Left renal cortex interstitium (tissue), 4 donors: ENCODE results near the gene SIT1. TPM values are rescaled to one million over a fixed set of nuclear protein-coding genes. Genes with fewer than 3 reads are reported as not detected.
"Not testable (repeated sequence)": the region's sequence is repeated elsewhere in the genome, so short reads cannot be mapped to it uniquely, and the experiment has no call there.

Source experiments
- DNase-seq, 4 donors: peaks; one replicate each; pipeline ENCODE4 v3.0.0-alpha.2; 2013; ENCODE audit warnings: low read depth in 4 of 4, low spot score in 2 of 4, missing footprints in 1 of 4
- polyA plus RNA-seq, 4 donors: library from polyadenylated mRNA; unstranded; fragments of 120-200 nt; gene quantifications; one replicate each; pipeline ENCODE4 v1.2.1, GENCODE V29; 2013; ENCODE audit not compliant: insufficient read length in 4 of 4

Gene SIT1
- polyA plus RNA-seq, 4 donors = 0.14 to 0.30 (median 0.18) TPM

DNA sequence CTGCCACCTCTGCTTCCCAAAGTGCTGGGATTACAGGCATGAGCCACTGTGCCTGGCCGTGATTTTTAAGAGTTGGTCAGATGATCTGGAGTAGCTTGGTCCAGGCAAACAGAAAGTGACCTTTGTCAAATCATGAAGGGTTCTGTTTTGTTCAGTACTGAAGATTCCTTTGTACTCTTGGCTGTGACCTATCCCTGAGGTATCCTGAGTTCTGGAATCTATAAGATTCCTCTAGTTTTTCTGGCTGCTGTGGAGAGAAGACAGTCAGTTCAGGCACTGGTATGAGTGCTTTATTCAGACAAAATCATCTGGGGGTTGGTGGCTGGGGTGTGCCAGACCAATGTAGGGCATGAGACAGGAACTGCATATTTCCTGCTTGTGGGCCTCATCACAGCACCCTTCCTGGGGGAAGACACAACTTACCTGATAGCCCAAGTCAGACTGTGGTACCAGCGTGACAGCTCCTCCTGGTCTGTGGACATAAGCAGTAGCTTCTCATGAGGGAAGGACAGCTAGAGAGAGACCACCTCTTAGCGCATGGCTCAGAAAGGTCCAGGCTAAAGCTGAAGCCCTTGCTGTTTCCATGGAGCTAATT is 11.1 kb upstream of the SIT1 start:
- no peak for DNase-seq

DNA sequence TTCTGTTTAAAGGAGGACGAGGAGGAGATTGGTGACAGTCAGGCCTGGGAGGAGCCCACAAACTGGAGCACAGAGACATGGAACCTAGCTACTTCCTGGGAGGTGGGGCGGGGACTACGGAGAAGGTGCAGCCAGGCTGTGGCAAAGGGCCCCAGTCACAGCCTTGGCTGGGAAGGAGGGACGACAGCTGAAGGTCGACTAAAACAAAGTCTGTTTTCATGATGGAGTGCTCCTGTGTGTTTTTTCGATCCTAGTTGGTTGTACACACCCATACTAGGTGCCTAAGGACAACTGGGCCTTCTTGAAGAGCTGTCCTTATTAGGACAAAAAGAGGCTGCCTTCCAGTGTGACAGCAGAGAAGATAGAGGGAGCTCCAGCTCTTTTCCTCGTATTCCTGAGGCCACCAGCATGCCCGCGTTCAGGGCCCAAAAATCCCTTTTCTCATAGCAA is 10.3 kb upstream of the SIT1 start:
- no peak for DNase-seq

DNA sequence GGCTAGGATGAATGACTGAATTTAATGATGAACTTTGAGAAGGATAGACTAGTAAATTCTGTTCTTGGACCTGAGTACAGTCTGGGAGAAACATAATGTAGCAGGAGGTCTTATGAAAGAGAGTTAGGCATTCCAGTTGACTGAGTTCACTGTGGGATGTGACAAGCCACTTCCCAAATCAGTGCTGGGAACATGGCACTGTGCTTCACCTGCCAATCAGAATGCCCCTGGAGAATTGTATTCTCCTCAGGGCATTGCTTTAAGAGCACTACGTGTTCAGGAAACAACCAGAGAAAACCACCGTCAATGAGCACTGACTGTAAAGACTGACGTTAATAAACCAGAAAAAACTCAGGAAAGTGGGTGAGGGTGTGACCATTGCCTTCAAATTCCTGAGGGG is 8.6 kb upstream of the SIT1 start:
- no peak for DNase-seq

DNA sequence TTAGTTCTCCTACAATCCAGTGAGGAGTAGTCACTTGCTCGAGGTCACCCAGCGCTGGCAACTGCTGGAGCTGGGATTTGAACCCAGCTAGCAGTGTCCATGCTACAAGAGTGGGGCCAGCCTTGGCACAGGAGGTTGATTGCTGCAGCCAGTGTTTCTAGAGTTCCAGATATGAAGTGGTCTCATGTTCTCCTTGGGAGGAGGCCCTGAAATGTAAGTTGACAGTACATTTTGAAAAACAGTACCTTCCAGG is 8.2 kb upstream of the SIT1 start:
- DNase-seq = no peak

DNA sequence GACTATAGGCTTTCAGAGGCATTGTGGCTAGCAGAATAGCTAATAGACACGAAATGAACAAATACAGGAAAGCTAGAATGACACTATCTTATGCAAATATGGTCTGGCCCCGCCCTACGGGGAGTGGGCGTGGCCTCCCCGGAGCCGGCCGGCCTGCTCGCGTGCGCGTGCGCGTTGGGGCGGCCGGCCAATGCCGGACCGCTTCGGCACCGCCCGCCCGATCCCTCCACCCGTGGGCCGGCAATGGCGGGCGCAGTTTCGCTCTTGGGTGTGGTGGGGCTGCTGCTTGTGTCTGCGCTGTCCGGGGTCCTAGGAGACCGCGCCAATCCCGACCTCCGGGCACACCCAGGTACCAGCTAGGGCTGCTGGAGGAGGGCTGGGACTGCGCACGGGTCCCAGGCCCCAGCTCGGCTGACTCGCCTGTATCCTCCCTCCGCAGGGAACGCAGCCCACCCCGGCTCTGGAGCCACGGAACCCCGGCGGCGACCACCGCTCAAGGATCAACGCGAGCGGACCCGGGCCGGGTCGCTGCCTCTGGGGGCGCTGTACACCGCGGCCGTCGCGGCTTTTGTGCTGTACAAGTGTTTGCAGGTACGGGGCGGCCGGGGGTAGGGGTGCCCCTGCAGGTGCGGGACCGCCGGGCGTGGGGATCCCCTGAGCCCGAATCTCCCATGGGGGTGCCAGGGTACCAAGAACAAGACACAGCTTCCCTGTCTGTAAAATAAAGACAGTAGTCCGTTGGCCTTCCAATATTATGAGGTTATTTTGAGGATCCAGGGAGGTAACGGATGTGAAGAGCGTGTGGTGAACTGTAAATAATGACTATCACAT is 7.6 kb upstream of the SIT1 start, which contains the start of gene CCDC107:
TSS of gene CCDC107 (plus strand) at position 156 of the 831 bp plus-strand sequence. CDS start at position 244, 88 bp downstream.
- peak; percentile 64 to 98 (median 85) for DNase-seq

DNA sequence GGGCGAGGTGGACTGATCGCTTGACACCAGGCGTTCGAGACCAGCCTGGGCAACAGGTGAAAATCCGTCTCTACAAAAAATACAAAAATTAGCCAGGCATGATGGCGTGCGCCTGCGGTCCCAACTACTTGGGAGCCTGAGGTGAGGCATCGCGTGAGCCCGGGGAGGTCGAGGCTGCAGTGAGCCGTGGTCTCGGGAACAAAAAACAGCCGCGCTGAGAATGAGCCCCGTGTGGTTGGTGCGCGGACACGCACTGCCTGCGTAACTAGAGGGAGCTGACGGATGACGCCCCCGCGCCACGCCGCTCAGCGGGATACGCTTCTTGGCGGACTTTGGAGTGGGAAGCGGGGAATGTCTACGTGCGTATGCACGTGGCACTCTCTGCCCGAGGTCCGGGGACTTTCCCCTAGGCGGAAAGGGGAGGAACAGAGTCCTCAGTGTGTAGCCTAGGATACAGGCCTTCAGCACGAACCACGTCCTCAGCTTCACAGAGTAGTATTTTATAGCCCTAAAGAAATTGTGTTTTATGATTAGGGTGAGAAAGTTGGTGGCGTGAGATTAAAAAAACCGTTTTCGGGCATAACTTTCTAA is 6.9 kb upstream of the SIT1 start, which contains the start of gene RMRP:
TSS of gene RMRP (minus strand) at position 474 of the 591 bp plus-strand sequence.
- DNase-seq = peak; percentile 96 to 99 (median 97)

DNA sequence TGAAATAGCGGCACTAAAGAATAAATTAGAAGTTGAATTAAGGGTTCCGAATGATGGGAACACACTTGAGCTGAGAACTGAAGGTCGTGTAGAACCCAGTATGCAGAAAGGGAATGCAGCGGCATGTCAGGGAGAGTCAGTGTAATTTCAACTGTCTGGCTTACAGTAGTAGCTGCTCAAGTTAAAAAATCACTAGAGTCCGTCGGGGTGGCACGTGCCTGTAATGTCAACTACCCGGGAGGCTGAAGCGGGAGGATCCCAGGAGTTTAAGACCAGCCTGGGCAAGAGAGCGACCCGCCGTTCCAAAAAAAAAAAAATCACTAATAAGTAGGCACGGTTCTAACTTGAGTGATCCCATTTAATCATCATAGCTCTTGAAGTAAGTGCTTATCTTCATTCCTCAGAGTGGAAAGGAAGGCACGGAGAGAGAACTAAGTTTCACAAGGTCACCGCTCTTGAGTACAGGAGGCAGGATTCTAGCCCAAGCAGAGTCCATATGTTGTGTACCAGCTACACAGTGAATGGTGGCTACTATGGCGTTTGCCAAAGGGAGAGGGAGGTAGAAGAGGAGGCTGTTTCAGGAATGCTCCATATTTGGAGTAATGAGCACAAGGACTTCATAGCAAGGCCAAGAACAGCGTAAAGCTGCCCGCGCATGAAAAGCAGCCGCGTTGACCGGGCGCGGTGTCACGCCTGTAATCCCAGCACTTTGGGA is 6.3 kb upstream of the SIT1 start:
- no peak for DNase-seq

DNA sequence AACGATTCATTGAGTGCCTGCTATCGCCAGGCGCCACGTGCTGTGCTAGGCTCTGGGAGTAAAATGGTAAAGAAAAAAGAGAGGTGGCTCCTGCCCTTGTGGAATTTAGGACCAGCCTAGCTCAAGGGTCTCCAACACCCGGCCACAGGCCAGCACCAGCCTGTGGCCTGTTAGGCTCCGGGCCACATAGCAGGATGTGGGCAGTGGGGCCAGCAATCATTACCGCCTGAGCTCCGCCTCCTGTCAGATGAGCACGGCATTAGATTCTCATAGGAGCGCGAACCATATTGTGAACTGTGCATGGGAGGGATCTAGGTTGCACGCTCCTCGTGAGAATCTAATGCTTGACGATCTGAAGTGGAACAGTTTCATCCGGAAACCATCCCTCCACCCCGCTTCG is 5.6 kb upstream of the SIT1 start:
- no peak for DNase-seq

DNA sequence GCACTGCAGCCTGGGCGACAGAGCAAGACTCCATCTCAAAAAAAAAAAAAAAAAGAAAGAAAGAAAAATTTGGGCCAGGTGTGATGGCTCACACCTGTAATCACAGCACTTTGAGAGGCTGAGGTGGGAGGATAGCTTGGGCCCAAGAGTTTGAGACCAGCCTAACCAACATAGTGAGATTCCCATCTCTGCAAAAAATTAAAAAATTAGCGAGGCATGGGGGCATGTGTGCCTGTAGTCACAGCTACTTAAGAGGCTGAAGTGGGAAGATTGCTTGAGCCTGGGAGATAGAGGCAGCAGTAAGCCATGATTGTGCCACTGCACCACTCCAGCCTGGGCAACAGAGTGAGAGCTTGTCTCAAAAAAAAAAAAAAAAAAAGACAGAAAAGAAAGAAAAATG is 2.9 kb upstream of the SIT1 start:
- no peak for DNase-seq

DNA sequence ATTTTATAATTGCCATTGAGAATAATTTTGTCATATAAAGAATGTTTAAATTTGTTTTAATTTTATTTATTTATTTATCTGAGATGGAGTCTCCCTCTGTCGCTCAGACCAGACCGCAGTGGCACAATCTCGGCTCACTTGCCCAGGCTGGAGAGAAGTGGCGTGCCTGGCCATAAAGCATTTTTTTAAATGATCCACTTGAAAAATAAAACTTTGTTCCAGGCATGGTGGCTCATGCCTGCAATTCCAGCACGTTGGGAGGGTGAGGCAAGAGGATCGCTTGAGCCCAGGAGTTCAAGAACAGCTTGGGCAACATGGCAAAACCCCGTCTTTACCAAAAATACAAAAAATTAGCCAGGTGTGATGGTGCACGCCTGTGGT is 2.1 kb upstream of the SIT1 start:
- no peak for DNase-seq

DNA sequence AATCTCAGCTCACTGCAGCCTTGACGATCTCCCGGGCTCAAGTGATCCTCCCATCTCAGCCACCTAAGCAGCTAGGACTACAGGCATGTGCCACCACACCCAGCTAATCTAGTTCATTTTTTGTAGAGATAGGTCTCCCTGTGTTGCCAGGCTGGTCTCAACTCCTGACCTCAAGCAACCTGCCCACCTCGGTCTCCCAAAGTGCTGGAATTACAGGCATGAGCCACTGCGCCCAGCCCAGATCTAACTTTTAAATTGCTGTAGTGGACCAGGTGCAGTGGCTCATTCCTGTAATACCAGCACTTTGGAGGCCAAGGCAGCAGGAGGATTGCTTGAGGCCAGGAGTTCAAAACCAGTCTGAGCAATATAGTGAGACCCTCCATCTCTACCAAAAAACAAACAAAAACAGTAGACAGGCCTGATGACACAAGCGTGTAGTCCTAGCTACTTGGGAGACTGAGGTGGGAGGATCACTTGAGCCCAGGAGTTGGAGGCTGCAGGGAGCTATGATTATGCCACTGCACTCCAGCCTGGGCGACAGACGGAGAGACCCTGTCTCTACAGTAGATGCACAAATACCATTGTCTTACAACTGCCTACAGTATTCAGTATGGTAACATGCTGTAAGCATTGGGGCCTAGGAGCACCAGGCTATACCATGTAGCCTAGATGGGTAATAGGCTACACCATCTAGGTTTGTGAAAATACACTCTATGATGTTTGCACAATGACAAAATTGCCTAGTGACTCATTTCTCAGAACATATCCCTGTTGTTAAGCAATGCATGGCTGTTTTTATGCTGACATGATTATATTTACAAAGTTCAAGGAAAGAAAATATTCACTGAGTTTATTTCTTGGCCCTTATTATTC is 1.5 kb upstream of the SIT1 start:
- no peak for DNase-seq

DNA sequence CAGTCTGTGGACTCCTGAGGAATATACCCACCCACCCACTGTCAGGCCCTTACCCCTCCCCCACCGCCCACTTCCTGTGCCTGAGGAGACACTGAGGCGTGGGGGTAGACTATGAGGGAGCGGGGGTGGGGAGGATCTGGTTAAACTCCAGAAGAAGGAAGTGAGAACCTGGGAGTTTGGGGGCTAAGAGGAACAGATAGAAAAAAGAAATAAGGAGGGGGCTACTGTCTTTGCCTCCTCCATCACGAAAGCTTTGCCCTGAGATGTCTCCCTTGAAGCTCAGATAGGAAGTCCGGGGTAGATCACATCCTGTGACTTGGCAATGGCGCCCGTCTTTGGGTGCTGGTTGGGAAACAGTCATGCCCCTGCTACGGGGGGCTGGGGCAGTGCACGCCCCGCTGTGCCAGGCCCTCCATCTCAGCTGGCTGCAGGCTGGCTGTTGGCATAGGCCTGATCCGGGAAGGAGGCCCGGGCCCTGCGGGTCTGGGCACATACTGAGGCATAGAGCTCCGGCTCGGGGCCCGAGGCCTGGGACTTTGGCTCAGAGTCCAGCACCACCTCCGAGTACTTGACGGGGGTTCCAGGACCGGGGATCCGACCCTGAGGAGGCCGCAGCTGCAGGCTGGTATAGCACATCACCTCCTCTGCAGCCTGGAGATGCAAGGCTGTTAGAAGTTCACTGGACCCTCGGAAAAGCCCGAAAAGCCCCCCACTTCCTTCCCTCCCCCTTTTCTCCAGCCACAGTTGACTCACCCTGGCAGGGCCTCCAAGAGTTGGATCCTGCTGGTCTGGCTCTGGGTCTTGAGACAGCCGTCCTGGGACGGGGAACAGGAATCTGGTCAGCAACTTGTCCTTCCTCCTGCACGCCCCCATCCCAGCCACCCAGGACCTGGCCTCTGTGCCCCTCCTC is 1.0 kb downstream of the SIT1 start:
- DNase-seq = no peak

DNA sequence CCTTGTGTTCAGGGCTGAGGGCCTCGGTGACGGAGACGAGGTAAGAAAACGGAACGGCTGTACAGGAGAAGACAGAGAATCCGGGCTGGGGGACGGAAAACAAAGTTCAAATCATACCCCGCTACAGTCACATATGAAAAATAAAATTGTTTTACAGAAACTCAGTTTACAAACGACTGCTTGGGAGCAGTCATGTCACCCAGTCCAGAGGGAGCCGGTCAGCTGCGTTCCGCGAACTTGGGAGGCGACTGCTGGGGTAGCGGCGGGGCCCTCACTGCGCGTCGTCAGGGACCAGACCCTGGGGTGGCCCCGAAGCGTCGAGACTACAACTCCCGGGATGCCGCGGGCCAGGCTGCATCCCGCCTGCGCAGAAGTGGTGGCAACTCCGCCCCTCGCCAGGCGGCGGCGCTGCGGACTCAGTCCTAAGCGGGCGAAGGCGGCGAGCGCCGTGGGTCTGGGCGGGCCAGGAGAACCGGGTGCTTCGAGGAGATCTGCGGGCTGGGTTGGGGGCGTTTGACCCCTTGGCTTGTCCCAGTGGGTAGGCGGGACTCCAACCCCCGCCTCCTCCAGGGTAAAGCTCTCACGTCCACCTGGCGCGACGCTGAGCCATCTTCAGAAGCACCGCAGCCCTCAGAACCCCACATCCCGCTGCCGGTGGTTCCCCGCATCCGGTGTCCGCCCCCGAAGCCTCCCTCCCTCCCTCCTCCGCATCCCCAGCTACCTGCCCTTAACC is 4.0 kb downstream of the SIT1 start:
- DNase-seq = peak; percentile 83 to 88 (median 88)

DNA sequence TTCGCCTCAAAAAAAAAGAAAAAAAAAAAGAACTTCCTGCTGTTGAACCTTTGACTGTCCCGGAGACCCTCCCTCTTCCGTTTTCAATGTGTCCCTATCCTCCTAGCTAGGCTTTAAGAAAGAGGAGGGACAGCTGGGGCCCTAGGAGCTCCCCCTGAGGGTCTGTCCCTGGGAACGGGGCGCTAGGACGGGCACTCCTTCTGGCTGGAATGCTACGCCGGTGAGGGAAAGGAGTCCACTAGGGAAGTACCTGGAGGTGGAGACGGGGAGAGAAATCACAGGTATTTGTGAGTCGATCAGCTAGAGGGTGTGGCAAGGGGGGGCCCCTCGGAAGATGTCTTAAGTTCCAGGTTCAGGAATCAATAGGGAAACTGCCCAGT is 4.6 kb downstream of the SIT1 start:
- DNase-seq = peak in 1 of 4 donors; percentile 73

DNA sequence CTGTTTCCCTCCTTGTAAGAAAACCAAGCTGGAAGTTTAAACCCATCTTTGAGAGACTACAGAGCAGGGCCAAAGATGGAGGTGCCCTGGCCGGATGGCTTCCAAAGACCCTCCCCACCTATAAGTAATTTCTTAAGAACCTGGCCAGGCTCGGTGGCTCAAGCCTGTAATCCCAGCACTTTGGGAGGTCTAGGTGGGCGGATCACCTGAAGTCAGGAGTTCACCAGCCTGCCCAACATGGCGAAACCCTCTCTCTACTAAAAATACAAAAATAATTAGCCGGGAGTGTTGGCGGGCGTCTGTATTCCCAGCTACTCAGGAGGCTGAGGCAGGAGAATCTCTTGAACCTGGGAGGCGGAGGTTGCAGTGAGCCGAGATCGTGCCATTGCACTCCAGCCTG is 5.0 kb downstream of the SIT1 start:
- not testable (repeated sequence) for DNase-seq

DNA sequence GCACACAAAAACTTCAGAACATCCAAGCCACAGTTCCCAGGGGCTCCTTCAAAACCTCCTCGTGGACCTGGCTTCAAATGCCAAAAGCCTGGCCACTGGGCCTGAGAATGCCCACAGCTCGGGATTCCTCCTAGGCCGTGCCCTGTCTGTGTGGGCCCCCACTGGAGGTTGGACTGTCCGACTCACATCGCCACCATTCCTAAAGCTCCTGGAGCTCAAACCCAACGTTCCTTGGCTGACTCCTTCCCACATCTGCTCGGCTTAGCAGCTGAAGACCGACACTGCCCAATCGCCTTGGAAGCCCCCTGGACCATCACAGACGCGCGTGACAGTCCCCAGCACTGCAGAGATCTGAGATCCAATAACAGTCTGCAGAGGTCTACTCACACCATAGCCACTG is 7.7 kb downstream of the SIT1 start:
- DNase-seq = no peak

DNA sequence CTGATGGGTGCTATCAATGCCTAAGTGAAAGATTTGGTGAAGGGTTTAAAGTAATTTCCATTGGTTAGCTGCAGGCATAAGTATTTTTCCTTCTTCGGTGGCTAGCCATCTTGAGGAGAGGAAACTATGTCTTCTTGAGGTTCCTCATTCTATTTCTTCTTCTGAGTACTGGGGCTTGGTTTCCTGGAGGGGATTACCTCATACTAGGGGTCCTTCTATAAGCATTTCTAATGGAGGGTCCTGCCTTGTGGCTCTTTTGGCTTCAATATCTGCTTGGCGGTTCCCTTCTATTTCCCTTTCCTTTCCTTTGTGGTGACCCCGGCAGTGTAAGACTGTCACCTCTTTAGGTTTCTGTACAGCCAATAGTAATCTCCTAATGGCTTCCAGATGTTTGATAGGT is 9.3 kb downstream of the SIT1 start:
- DNase-seq = not testable (repeated sequence)

DNA sequence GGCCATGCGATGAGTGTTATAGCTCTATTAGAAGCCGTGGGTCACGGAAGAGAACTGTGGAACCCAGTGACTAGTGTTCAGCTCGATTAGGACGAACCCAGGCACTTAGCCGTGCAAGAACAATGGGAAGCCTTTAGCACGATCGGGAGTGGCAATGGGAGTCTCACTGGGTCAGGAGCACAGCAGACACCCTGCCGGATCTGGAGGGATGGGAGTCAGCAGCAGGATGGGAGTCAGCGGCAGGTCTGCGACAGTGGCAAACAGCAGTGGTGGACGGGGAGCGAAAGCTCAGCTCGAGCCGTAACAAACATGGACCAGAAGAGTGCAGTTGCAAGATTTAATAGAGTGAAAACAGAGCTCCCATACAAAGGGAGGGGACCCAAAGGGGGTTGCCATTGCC is 10.3 kb downstream of the SIT1 start:
- not testable (repeated sequence) for DNase-seq

DNA sequence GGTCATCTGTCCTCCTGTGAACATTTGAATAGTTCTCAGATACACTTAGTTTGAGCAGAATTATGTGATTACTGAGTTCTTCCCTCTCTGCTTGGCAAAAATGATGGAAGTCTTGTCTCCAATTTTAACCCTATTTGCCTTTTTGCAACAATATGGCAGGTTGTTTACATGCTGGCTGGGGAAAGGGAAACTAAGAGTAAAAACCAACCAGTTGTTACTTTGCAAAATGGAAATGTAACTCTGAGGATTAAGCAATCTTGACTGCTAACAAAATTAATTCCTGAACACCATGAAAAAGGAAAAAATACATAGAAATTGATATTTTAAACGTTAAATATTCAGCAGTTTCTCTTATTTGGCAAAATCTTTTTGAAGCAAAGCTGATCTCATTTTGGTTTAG is 11.1 kb downstream of the SIT1 start:
- no peak for DNase-seq
